Superior temporal gyrus (tissue), 1 donor: Measurements from ENCODE around the gene LRFN3.
"Not testable (repeated sequence)": the region's sequence is repeated elsewhere in the genome, so short reads cannot be mapped to it uniquely, and the experiment has no call there.

Experiments used
- DNase-seq: peaks from one replicate; pipeline ENCODE4 v3.0.0-alpha.2; 2016; ENCODE audit errors: extremely low spot score

The LRFN3 gene

DNA sequence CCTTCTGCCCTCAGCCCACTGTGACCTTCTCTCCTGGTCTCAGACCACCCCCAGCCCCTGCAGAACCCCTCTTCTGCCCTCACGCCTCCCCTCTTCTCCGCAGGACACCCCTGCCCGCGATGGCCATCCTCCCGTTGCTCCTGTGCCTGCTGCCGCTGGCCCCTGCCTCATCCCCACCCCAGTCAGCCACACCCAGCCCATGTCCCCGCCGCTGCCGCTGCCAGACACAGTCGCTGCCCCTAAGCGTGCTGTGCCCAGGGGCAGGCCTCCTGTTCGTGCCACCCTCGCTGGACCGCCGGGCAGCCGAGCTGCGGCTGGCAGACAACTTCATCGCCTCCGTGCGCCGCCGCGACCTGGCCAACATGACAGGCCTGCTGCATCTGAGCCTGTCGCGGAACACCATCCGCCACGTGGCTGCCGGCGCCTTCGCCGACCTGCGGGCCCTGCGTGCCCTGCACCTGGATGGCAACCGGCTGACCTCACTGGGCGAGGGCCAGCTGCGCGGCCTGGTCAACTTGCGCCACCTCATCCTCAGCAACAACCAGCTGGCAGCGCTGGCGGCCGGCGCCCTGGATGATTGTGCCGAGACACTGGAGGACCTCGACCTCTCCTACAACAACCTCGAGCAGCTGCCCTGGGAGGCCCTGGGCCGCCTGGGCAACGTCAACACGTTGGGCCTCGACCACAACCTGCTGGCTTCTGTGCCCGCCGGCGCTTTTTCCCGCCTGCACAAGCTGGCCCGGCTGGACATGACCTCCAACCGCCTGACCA, 3.3 kb downstream of the LRFN3 start:
- DNase-seq, result no peak

GRCh38 chr19:35940078-35940775, 4.1 kb downstream of the LRFN3 start:
- DNase-seq, result no peak

DNA sequence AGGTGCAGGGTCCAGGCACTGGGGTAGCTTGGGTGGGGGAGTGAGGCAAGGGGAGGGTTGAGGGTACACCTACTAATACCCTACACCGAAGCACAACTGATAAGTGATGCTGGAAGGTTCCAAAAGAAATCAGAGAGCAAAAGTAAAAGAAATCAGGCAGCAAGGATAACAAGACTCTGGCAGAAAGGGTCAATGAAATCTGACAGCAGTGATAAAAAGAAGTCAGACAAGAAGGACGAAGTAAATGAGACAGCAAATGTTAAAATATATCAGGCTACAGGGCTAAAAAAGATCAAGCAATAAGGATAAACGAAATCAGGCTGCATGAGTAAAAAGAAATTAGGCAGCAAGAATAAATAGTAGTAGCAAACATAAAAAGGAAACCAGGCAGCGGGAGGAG, 4.7 kb downstream of the LRFN3 start:
- DNase-seq, result no peak

DNA sequence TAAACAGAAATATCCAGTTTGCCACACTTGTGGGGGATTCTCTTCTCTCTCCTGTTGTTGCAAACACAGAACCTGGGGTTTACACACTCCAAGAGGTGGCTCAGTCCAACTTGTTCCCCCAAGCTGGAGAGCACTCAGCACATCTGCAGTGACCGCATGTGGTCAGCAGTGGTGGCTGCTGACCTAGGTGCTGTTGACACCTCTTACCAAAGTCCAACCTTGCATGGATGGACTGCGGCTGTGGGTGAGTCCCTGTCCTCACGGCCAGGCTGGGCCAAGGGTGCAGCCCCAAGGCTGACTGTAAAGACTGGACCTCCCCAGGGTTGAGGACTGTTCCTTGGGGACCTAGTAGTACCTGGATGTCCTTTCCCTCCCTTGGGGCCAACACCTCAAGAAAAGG, 6.1 kb downstream of the LRFN3 start:
- DNase-seq, result no peak

DNA sequence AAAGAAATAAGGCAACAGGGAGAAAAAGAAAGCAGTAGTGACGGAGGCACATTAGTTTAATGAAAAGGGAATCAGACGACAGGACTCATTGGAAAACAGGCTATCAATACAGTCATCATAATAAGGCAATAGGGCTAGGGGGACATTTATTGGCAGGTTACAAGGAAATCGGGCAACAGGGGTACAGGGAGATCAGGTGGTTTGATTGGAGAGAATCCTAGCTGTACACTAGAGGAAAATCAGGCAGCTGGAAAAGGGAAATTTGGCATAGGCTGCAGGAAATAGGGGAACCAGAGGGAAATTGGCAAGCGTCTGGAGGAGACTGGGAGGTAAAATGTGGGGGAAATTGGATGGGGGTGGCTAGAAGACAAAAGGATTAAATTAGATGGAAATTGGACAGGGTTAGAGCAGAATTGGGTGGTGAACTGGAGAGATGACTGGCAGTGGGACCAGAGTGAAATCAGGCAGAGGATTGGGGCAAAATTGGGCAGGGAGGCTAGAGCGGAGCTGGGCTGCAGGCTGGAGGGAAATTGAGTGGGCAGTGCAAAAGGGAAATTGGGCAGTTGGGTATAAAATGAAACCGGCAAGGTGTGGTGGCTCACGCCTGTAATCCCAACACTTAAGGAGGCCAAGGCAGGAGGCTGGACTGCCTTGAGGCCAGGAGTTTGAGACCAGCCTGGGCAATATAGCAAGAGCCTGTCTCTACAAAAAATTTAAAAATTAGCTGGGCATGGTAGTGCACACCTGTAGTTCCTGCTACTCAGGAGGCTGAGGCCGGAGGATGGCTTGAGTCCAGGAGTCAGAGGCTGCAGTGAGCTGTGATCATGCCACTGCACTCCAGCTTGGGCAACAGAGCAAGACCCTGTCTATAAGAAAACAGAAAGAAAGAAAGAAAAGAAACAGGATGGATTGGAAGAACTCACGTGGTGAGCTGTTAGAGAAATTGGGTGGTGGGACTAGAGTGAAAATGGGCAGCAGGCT, 7.4 kb downstream of the LRFN3 start:
- DNase-seq, result no peak

DNA sequence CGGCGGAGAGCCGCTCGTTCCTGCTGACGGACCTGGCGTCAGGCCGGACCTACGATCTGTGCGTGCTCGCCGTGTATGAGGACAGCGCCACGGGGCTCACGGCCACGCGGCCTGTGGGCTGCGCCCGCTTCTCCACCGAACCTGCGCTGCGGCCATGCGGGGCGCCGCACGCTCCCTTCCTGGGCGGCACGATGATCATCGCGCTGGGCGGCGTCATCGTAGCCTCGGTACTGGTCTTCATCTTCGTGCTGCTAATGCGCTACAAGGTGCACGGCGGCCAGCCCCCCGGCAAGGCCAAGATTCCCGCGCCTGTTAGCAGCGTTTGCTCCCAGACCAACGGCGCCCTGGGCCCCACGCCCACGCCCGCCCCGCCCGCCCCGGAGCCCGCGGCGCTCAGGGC, 8.4 kb downstream of the LRFN3 start:
- no peak for DNase-seq

- no peak for DNase-seq
These were observed 9.1 kb downstream of the LRFN3 start for GRCh38 chr19:35945121-35945790.

GRCh38 chr19:35946203-35946602, 10.0 kb downstream of the LRFN3 start:
- no peak for DNase-seq

- DNase-seq, result no peak
These were observed 13.0 kb downstream of the LRFN3 start for GRCh38 chr19:35949131-35949530.

DNA sequence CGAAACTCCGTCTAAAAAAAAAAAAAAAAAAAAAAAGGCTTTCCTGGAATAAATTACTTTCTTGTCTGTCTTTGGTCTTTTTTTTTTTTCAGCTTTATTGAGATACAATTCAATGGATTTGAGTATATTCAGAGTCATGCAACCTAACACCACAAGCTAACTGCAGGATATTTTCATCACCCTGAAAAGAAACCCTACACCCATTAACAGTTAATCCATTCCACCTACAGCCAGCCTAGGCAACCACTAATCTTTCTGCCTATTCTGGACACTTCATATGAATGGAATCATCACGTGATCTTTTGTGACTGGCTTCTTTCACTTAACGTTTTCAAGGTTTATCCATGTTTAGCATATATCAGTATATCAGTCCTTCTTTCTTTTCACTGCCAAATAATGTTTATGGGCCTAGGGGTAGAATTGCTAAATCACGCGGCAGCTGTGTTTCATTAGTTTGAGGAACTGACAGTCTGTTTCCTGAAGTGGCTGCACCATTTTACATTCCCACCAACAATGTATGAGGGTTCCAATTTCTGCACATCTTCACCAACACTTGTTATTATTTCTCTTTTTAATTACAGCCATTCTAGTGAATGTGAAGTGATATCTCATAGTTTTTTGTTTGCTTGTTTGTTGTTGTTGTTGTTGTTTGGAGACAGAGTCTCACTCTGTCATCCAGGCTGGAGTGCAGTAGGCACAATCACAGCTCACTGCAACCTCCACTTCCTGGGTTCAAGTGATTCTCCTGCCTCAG, 19.9 kb downstream of the LRFN3 start:
- no peak for DNase-seq

DNA sequence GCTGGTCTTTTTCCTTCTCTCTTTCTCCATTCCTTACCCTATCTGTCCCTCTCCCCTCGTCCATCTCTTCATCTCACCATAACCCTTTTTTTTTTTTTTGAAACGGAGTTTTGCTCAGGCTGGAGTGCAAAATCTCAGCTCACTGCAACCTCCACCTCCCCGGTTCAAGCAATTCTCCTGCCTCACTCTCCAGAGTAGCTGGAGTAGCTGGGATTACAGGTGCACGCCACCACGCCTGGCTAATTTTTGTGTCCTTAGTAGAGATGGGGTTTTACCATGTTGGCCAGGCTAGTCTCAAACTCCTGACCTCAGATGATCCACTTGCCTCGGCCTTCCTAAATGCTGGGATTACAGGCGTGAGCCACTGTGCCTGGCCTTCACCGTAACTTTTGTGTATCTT, 21.2 kb downstream of the LRFN3 start:
- not testable (repeated sequence) for DNase-seq

DNA sequence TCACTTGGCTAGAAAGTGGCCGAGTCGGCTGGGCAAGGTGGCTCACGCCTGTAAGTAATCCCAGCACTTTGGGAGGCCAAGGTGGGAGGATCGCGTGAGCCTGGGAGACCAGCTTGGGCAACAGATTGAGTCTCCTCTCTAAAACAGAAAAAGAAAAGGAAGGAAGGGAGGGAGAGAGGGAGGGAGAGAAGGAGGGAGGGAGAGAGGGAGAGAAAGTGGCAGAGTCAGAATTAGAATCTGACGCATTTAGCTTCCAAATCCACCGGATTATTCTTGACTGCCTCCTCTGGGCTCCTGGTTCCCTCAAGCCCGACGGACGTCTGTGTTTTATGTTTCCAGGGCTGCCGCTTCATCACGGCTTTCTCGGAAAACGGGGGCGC, 22.5 kb downstream of the LRFN3 start:
- DNase-seq, result no peak

DNA sequence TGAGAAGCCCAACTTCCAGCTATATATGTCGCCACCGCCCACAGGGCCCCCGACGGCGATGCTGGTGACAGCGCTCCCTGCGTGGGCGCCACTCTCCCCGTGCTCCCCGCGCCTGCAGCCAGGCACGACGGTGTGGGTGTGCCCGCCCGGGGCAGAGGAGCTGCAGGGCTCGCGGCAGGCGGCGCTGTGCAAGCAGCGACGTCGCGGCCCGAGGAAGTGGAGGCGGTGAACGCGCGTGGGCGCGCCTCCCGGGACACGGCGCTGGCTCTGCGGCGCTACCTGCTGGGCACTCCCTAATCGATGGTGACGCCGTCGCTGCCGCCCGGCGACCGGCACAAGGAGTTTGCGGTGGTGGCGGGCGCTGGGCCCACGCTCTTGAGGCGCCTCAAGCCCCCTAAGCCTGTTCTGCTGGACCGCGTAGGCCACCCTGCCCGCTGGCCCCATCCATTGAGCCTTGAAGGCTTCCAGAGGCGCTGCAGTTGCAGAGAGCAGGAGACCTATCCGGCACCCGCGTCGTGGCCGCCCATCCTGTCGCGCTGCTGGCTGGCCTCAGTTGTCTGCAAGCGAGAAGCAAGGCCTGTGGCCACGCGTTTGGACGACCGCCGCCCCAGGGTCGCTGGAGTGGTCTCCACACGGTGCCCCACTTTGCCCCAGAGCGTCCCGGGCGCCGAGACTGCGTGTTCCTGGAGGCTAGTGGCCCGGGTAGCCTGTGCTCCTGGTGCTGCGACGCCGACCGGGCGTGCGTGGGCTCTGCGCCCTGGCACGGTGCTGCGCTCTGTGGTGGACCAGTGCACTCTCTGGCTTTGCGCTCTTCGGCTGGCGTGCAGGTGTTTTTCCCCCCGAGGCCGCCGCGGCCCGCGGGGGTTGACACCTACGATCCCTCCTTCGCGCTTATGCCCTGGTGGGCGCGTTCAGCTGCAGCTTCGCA, 23.1 kb downstream of the LRFN3 start:
- DNase-seq, result no peak

- DNase-seq, result no peak
These were observed 23.8 kb downstream of the LRFN3 start for GRCh38 chr19:35959968-35960320.

- no peak for DNase-seq
These were observed 24.3 kb downstream of the LRFN3 start for GRCh38 chr19:35960432-35960972.

- no peak for DNase-seq
These were observed 27.3 kb downstream of the LRFN3 start for GRCh38 chr19:35963514-35963913.

DNA sequence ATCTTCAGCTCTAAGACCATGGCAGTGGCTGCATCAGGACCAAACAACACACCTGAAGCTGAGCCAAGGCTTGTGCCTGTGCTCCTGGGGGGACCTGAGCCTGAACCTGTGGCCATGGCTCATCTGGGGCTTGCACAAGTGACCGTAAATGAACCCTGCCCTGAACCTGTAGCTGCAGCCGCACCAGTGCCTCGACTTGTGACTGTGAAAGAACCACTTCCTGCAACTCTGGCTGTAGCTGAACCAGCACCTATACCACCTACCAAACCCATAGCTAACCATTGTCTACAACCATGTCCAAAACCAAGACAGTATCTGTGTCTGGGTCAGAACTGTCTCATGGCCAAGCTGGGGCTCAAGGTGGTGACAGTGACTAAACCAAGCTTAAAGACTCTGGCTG, 30.6 kb downstream of the LRFN3 start:
- no peak for DNase-seq

DNA sequence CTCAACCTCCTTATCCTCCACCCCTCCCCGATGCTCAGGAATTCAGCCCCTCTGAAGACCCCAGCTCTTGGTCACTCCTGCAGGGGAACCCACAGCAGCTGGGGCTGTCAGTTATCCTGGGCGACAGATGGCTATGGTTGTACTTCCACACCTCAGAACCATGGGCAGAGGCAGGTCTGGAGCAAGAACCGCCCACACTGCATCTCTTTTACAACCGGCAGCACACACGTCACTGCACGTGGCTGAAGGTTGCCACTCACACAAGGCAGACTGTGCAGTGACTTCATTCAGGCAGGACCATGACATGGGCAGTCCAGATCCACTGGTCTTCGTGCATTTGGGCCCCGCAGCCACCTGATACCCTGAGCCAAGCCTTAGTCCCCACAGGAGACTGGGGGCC, 37.3 kb downstream of the LRFN3 start:
- DNase-seq, result no peak

DNA sequence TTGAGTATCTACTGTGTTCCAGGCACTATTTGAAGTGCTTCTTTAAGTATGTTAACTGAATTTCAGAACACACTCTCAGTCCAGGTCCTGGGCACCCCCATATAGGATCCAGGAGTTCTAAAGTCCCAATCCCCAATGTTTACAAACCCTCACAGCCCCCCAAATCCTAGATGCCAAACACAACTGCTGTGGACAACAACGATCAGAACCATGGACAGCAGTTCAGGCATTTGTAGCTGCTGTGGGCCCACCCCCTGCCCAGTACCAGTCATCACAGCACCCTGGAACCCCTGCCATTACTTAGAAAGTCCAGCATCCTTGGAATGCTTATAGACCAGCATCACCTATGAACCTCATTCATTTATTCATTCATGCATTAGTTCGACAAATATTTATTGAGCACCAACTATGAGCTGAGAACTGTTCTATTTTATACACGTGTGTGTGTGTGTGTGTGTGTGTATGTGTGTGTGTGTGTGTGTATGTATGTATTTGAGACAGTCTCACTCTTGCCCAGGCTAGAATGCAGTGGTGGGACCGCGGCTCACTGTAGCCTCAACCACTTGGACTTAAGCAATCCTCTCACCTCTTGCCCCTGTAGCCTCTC, 39.5 kb downstream of the LRFN3 start:
- DNase-seq, result no peak
